Fibroblast of gingiva (primary cell): Measurements from ENCODE around the gene HERC6.
"Not testable (repeated sequence)": the region's sequence is repeated elsewhere in the genome, so short reads cannot be mapped to it uniquely, and the experiment has no call there.

Experiments
- DNase-seq: peaks from one replicate; pipeline ENCODE4 v3.0.0-alpha.2; 2011; ENCODE audit warnings: low read depth

The HERC6 gene

GRCh38 chr4:88390128-88390527 lies 11.5 kb downstream of the HERC6 start:
- DNase-seq, result no peak

- DNase-seq, result no peak
These were observed 13.1 kb downstream of the HERC6 start for GRCh38 chr4:88391703-88392102.

GRCh38 chr4:88396681-88397080 lies 18.0 kb downstream of the HERC6 start:
- no peak for DNase-seq

- no peak for DNase-seq
These were observed 19.7 kb downstream of the HERC6 start for GRCh38 chr4:88398381-88398780.

- no peak for DNase-seq
These were observed 30.6 kb downstream of the HERC6 start for GRCh38 chr4:88409206-88409605.

- no peak for DNase-seq
These were observed 31.1 kb downstream of the HERC6 start for GRCh38 chr4:88409789-88410188.

- no peak for DNase-seq
These were observed 32.9 kb downstream of the HERC6 start for GRCh38 chr4:88411491-88412096.

- no peak for DNase-seq
These were observed 35.1 kb downstream of the HERC6 start for GRCh38 chr4:88413801-88414200.

GRCh38 chr4:88414755-88415154 lies 36.1 kb downstream of the HERC6 start:
- no peak for DNase-seq

GRCh38 chr4:88415982-88416381 lies 37.3 kb downstream of the HERC6 start:
- DNase-seq, result no peak

GRCh38 chr4:88418411-88418810 lies 39.8 kb downstream of the HERC6 start:
- DNase-seq, result no peak

- DNase-seq, result no peak
These were observed 41.2 kb downstream of the HERC6 start for GRCh38 chr4:88419874-88420273.

- no peak for DNase-seq
These were observed 42.2 kb downstream of the HERC6 start for GRCh38 chr4:88420844-88421243.

- DNase-seq, result no peak
These were observed 43.8 kb downstream of the HERC6 start for GRCh38 chr4:88422403-88422802.

GRCh38 chr4:88429401-88429800 lies 50.7 kb downstream of the HERC6 start:
- no peak for DNase-seq

GRCh38 chr4:88435987-88436693 lies 57.5 kb downstream of the HERC6 start:
- DNase-seq, result no peak

GRCh38 chr4:88437873-88438272 lies 59.2 kb downstream of the HERC6 start:
- not testable (repeated sequence) for DNase-seq

GRCh38 chr4:88439161-88439760 lies 60.6 kb downstream of the HERC6 start:
- DNase-seq, result no peak

- DNase-seq, result no peak
These were observed 61.5 kb downstream of the HERC6 start for GRCh38 chr4:88440146-88440545.

- DNase-seq, result no peak
These were observed 63.0 kb downstream of the HERC6 start for GRCh38 chr4:88441696-88442095.

GRCh38 chr4:88442689-88443191 lies 64.1 kb downstream of the HERC6 start:
- no peak for DNase-seq

GRCh38 chr4:88443486-88443885 lies 64.8 kb downstream of the HERC6 start:
- no peak for DNase-seq

GRCh38 chr4:88445252-88445651 lies 66.6 kb downstream of the HERC6 start:
- DNase-seq, result no peak
